C4-2B (cell line): ENCODE measurements around the gene MYLK.

Source experiments
- H3K27ac ChIP-seq: fragments of 450-650 bp; 2 replicates; pipeline ENCODE4 v1.5.1; 2017
- CTCF ChIP-seq: fragments of 450-650 bp; conservative IDR thresholded peaks from 2 replicates; pipeline ENCODE4 v1.5.1; 2017; ENCODE audit warnings: mild to moderate bottlenecking
- ZFX ChIP-seq: fragments of 450-650 bp; IDR thresholded peaks from 2 replicates; pipeline ENCODE4 v1.6.1; 2017

Gene MYLK

DNA sequence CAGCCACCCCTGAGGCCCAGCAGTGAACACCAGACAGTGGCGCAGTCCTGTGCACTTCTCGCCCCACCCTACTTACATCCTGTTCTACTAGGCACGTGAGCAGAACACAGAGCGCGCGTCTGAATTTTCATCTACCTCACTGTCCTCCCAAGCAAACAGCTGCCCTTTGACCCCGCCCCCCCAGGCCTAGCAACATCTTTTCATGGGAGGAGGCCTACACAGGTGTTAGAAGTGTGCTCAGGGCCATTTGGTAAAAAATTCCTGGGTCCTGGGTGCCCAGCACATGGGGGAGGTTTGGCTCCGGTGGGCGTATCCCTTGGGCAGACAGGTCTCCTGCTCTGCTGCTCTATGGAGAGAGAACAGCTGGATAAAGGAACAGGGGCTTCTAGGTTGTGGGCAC, 95.0 kb downstream of the MYLK start:
- H3K27ac ChIP-seq = no peak overlapping the region
- no peak for TF ChIP-seq ZFX

DNA sequence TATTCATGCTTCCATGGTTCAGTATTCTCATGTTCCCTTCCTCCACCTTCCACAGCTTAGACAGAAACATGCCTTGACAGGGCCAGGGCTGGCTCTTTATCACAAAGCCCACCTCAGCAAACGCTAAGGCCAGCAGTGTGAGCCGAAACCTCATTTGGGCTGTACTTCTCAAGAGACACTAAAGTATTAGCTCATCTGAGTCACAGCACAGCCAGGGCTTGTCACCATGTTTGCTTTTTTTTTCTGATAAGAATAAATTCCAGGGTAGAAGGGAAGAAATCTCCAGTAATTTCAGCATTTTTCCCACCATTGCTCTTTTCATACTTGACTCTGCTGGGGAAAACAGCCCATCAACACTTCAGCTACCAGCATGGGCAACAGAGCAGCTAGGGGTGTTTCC, 95.4 kb downstream of the MYLK start:
- H3K27ac ChIP-seq = no peak overlapping the region
- no peak for TF ChIP-seq CTCF
- TF ChIP-seq ZFX = no peak

GRCh38 chr3:123787133-123787532, 97.0 kb downstream of the MYLK start:
- TF ChIP-seq ZFX (no peak), CTCF (no peak)
- no peak overlapping the region for H3K27ac ChIP-seq

- no peak for TF ChIP-seq ZFX
Measured at GRCh38 chr3:123785602-123786001, 98.5 kb downstream of the MYLK start.

DNA sequence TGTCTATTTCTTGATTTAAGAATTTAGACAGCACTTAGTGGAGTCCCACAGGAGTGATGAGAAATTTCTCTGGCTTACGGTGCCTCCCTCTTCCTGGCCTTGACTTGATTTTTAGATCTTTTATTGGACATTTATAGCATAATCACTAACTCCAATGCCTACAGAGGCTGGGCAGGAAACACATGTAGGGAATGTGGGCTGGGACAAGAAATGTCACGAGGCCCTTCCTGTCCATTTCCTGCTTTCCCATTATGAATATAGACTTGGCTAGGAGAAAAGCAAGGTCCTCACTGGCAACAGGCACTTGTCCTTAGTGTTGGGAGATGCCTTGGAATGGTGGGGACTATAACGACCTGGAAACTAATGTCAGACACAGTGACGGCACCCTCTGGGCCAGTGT, 100.3 kb downstream of the MYLK start:
- TF ChIP-seq CTCF (no peak), ZFX (no peak)
- no peak overlapping the region for H3K27ac ChIP-seq

More at GRCh38 chr3:123785602-123786001, 98.5 kb downstream of the MYLK start:
- H3K27ac ChIP-seq = no peak overlapping the region

DNA sequence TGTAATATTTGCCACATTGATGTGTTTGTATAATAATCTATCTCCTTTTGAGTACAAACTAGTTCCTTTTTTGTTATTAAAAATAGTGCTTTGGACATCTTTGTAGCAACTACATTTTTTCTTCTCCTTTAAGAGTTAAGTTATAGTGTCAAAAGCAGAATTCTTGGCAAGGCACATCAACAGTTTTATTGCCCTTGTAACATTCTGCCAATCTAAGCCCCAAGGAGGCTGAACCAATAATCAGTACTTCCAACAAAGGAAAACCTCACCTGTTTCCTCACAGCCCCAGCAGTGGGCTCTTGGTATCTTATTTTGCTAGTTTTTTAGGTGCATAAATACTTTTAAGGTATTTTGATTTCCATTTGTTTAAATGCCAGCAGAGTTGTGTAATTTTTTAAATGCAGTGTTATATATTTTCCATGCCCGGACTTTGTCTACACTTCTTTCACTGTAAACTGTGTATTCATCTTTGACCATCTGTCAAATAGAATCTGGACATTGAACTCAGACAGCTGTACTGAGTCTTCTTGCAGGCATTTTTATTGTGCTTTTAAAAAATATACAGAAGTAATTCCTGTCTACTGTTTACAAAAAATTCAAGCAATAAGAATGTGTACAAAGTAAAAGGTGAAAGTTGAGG, 101.0 kb downstream of the MYLK start:
- TF ChIP-seq CTCF (no peak), ZFX (no peak)
- no peak overlapping the region for H3K27ac ChIP-seq

GRCh38 chr3:123782488-123782887, 101.6 kb downstream of the MYLK start:
- no peak for TF ChIP-seq ZFX
- no peak overlapping the region for H3K27ac ChIP-seq

GRCh38 chr3:123781571-123782275, 102.4 kb downstream of the MYLK start:
- no peak overlapping the region for H3K27ac ChIP-seq
- TF ChIP-seq ZFX = no peak
- TF ChIP-seq CTCF = no peak

- no peak overlapping the region for H3K27ac ChIP-seq
- TF ChIP-seq CTCF (no peak), ZFX (no peak)
Measured at GRCh38 chr3:123781138-123781537, 103.0 kb downstream of the MYLK start.
